ENCODE data around the gene IRF4.

IRF4 gene

DNA sequence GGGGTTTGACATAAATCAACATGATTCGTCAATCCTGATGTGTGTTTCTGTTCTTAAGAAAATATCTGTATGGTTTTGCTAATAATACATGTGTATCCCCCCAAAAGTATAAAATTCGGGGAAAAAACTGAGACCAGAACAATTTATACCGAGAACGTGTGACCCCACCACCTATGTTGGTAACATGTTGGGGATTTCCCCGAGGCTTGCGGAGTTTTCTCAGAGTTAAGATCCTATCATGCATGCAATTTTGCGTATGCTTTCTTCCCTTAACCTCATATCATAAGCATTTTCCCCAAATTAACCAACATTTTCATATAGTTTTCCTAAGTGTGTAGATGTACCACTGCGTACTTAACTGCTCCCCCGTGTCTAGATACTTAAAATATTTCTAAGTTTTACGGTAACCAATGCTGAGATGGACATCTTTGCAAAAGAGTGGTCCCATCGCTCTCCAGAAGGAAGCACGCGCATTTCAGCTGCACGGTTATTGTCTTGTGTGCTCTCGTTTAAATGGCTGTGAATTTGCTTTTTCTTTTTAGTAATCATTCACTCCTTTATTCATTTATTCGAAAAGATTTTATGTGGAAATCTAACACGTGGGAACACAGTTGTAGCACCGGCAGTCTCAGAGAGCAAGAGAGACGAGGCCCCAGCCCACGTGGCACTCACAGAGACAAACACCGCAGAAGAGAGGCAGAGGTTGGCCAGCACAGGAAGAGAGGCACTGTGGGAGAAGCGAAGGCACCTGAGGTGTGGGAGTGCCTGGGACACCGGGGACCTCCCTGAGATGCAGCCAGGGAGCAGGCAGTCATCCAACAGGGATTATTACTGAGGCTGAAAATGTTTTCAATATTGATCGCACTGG, 13.2 kb upstream of the IRF4 start:
- Mint-ChIP-seq H3K36me3 (no peaks in the 10 kb centered on the region), H3K27ac (peak overlapping the region; percentile 71), H3K4me1 (peaks cover 38% of the 10 kb centered on the region), H3K4me3 (peak overlapping the region; percentile 31), H3K9me3 (no peaks in the 10 kb centered on the region), H3K27me3 (peaks cover 1% of the 10 kb centered on the region)
- DNase-seq (ENCODE audit: low spot score in 2 of 2) (no peak), ATAC-seq (ENCODE audit: low read depth) (peak; percentile 81)

DNA sequence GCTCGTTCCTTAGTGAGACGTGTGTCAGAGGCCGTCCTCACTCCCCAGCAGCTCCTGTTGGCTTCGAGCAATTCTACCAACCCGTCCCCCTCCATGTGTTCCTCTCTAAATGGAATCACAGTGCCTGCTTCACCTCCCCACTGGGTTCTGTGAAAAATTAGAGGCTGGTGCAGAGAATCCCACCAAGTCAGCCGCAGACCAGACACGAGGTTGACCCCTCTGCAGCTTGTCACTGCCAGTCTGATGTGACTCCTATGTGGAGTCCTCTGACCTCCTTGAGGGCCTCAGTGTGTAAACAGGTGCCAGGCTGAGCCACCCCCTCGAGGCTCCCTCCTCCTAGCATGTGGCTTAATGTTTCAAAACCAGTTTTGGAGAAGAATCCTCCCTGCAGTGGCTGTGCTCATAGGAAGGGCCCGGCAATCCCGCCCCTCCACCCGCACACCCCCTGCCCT, 12.6 kb upstream of the IRF4 start:
- DNase-seq (ENCODE audit: low spot score in 2 of 2) (no peak), ATAC-seq (ENCODE audit: low read depth) (no peak)
- H3K27me3 Mint-ChIP-seq = peaks cover 1% of the 10 kb centered on the region
- H3K27ac Mint-ChIP-seq = peak overlapping the region; percentile 71
- H3K4me3 Mint-ChIP-seq = no peak overlapping the region
- H3K36me3 Mint-ChIP-seq = no peaks in the 10 kb centered on the region
- H3K4me1 Mint-ChIP-seq = peaks cover 38% of the 10 kb centered on the region
- no peaks in the 10 kb centered on the region for H3K9me3 Mint-ChIP-seq

DNA sequence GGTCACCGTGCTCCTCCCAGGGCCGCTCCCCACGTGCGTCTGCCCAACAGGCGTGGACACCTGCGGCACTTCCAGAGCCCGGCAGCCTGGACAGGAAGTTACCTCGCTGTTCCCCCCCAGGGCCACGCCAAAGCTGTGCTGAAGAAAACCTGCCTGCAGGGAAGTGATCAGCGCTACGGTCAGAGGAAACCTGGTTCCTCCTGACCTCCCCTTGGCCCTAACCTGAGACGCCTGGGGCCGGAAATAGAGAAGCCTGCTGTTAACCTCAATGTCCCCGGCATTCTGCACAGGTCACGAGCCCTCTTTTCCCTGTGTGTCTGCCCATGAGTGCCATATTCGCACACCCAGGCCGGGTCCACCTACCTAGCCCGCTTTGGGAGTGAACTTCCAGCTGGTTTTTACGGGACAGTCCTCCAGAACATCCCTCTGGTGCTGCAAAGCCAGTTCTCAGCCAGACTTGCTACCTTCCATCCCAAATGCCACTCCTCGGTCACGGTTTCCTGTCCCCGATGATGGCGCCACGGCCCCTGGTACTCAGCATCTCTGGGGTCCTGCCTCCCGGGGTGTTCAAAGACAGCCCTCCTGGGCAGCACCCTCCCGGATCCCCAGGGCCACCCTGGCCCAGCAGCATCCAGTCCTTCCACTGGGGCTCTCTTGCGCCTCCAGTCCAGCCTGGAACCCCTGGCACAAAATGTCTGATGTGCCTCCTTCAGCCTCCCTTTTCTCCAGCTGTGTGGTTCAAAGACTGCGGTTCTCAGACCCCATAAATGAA, 12.0 kb upstream of the IRF4 start:
- ATAC-seq (ENCODE audit: low read depth) = peak; percentile 25
- peak overlapping the region; percentile 57 for H3K4me3 Mint-ChIP-seq
- peaks cover 38% of the 10 kb centered on the region for H3K4me1 Mint-ChIP-seq
- peak overlapping the region; percentile 71 for H3K27ac Mint-ChIP-seq
- H3K36me3 Mint-ChIP-seq = no peaks in the 10 kb centered on the region
- peaks cover 1% of the 10 kb centered on the region for H3K27me3 Mint-ChIP-seq
- DNase-seq (ENCODE audit: low spot score in 2 of 2) = no peak
- H3K9me3 Mint-ChIP-seq = no peaks in the 10 kb centered on the region

DNA sequence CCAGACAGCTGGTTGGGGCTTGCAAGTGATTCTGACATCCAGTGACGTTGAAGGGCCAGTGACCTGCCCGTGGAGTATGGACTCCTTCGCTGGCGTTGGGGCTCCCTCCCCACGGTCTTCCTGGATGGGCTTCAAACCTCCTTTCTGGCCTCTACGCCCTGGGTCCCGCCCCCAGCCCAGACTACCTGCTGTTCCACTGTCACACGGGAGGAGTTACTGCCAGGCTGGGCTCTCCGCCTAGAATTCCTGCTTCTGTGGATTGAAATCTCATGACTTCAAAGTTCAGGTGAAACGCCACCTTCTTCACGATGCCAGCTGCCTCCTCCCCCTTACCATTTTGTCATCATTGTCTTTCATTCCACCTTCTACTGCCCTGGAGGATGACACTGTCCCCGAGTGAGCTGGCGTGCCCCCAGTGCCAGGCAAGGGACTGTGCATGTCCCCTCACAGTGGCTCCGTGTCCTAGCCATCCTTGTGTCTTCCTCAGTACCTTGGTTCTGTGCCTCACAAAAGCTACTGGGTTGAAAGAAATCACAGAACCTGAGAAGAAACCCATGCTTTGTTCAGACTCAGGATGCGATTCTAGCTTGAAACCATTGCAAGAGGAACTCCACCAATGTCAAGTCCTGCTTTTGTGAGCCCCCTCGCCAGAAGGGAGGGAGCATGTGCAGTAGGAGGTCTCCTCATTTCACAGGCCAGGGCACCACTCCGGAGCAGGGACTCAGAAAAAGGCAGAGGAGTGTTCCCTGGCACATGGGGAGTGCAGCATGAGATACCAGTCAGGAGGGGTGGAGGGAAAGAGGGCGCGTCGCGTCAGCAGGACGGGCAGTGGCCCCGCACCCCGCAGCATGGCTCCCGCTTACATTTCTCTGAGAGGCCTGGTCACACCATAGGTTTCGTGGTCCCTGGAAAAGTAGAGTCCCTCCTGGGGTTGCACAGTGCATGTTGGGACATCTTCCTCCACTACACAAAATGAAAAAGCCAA, 11.0 kb upstream of the IRF4 start:
- no peak for DNase-seq (ENCODE audit: low spot score in 2 of 2)
- no peaks in the 10 kb centered on the region for H3K36me3 Mint-ChIP-seq
- no peak overlapping the region for H3K27ac Mint-ChIP-seq
- H3K4me3 Mint-ChIP-seq = no peak overlapping the region
- H3K9me3 Mint-ChIP-seq = no peaks in the 10 kb centered on the region
- ATAC-seq (ENCODE audit: low read depth) = no peak
- H3K27me3 Mint-ChIP-seq = peaks cover 1% of the 10 kb centered on the region
- H3K4me1 Mint-ChIP-seq = peaks cover 40% of the 10 kb centered on the region

DNA sequence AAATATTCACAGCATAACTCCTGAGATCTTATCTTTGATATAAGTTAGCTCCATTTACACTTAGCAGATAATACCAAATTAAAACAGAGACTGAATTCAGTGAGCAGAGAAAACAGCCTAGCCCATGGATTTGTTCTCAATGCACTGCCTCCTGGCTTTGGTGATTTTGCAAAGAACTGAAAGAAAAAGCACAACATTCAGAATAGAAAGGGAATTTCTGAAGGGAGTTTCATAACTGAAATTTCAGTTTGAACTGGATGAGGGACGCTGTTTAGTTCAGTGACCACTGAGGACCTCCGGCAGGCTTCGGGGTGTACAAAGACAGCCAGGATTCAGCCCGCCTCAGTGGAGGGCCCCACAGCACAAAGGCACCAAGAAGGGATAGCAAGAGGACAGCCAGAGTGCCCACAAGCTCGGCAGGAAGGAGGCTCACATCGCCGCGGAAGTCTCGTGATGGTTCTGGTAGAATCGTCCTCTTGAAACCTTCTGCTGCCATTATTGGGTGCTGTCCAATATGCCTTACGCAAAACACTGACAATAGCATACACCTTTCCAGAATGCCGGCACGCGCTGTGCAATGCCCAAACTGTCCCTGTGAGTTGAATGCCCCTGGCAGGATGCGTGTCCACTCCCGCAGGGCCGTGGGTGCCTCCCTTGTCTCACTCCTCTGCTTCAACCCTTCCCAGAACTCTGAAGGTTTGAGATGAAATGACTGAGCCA, 9.7 kb upstream of the IRF4 start:
- no peak overlapping the region for H3K4me3 Mint-ChIP-seq
- H3K36me3 Mint-ChIP-seq = no peaks in the 10 kb centered on the region
- peaks cover 1% of the 10 kb centered on the region for H3K27me3 Mint-ChIP-seq
- H3K27ac Mint-ChIP-seq = no peak overlapping the region
- no peaks in the 10 kb centered on the region for H3K9me3 Mint-ChIP-seq
- no peak for ATAC-seq (ENCODE audit: low read depth)
- H3K4me1 Mint-ChIP-seq = peaks cover 34% of the 10 kb centered on the region
- no peak for DNase-seq (ENCODE audit: low spot score in 2 of 2)

DNA sequence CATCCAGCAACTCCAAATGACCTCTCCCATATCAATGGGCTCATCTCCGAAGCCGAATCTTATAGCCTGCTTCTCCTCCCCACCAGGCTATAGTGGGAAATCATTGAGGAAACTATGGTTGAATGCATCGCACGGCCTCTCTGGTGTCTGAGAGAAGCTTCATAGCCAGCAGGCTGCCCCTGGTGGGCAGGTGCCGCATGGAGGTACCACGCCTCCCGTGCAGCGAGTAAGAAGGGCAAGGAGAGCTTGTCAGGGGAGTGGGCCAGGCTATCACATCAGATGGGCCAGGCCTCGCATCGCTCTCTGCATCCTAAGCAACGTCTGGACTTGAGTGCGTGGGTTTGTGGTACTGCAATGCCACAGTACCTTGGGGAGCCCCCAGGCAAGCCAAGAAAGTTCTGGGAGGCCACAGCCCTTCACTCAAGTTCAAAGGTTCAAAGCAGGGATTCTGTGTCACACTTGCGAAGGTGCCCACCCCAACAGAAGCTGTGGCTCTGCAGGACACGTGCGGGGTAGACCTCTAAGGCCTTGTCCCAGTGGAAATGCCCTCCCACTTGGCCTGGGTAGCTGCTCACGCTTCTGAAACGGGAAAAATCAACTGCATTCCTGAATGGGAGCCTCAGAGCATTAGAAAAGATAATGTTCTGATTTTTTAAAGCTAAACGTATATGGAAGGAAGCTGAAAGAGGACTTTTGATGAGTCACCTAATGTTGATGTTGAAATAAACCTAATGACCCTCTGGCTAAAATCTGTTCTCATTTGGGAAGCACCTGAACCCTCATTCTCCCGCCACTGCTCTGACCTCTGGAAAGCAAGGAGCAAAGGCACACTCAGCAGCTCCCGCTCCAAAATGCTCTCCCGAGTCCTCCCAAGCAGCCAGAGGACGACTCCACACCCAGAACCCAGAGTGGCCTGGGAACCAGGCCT, 8.4 kb upstream of the IRF4 start:
- Mint-ChIP-seq H3K27ac (no peak overlapping the region), H3K4me1 (peaks cover 27% of the 10 kb centered on the region), H3K36me3 (no peaks in the 10 kb centered on the region), H3K9me3 (no peaks in the 10 kb centered on the region), H3K4me3 (no peak overlapping the region), H3K27me3 (peaks cover 1% of the 10 kb centered on the region)
- ATAC-seq (ENCODE audit: low read depth) (no peak), DNase-seq (ENCODE audit: low spot score in 2 of 2) (no peak)

DNA sequence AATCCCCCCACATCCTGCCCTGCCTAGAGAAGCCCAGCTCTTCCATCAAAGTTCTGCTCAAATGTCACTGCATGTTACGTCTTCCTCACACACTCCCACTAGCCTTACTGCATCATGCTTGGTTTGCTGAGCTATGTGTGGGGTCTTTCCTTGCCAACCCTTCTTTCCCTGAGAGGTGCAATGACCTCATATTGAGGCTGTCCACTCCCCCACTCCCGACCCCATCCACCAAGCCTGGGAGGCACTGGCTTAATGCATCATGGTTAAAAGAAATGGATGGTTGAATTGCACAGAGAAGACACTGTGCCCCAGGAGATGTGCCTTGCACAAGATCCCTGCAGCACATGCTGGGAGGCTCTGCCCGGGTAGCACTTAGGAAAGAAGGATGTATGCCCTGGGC, 7.7 kb upstream of the IRF4 start:
- Mint-ChIP-seq H3K27ac (no peak overlapping the region), H3K4me3 (no peak overlapping the region), H3K4me1 (peaks cover 19% of the 10 kb centered on the region), H3K27me3 (peaks cover 1% of the 10 kb centered on the region), H3K9me3 (no peaks in the 10 kb centered on the region), H3K36me3 (no peaks in the 10 kb centered on the region)
- ATAC-seq (ENCODE audit: low read depth) (no peak), DNase-seq (ENCODE audit: low spot score in 2 of 2) (no peak)

DNA sequence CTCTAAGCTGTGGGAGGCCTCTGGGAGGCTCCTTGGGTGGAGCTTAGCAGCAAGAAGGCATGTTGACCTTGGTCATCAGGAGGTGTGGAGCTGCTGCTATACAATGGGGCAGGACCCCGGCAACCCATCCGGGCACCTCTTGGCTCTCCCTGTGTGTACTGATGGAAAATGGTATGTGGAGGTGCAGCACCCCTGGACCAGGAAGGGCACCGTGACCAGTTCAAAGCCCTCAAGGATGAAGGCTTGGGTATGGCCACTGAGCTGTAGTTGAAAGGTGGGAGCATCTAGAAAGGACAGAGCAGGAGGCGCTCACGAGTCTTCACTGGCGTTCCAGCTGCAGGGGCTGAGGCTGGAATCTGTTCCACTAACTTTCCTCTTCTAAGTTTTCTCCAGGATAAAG, 6.7 kb upstream of the IRF4 start:
- DNase-seq (ENCODE audit: low spot score in 2 of 2) (no peak), ATAC-seq (ENCODE audit: low read depth) (no peak)
- H3K36me3 Mint-ChIP-seq = no peaks in the 10 kb centered on the region
- H3K9me3 Mint-ChIP-seq = no peaks in the 10 kb centered on the region
- no peak overlapping the region for H3K4me3 Mint-ChIP-seq
- peaks cover 17% of the 10 kb centered on the region for H3K4me1 Mint-ChIP-seq
- H3K27ac Mint-ChIP-seq = no peak overlapping the region
- H3K27me3 Mint-ChIP-seq = peaks cover 1% of the 10 kb centered on the region

DNA sequence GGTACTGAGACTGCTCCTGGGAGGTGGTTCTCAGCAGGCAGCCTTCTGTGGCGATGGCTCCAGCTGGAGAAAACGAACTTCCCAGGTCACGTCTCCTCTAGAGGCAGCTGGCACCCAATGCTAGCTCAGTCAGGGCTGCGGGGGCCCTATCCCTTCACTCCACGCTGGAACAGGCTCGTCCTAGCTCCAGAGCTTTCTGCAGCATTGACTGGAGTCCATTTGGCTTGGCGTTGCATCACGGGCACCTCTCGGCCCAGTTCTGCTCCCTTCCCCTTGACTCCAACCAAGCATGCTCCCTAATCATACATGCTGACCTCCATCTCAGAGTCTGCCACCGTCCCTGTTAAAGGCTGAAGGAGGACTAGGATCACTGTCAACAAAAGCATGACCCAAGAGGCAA, 5.9 kb upstream of the IRF4 start:
- Mint-ChIP-seq H3K4me3 (no peak overlapping the region), H3K9me3 (no peaks in the 10 kb centered on the region), H3K36me3 (no peaks in the 10 kb centered on the region), H3K27ac (no peak overlapping the region), H3K27me3 (no peaks in the 10 kb centered on the region), H3K4me1 (peaks cover 17% of the 10 kb centered on the region)
- ATAC-seq (ENCODE audit: low read depth) (no peak), DNase-seq (ENCODE audit: low spot score in 2 of 2) (no peak)

DNA sequence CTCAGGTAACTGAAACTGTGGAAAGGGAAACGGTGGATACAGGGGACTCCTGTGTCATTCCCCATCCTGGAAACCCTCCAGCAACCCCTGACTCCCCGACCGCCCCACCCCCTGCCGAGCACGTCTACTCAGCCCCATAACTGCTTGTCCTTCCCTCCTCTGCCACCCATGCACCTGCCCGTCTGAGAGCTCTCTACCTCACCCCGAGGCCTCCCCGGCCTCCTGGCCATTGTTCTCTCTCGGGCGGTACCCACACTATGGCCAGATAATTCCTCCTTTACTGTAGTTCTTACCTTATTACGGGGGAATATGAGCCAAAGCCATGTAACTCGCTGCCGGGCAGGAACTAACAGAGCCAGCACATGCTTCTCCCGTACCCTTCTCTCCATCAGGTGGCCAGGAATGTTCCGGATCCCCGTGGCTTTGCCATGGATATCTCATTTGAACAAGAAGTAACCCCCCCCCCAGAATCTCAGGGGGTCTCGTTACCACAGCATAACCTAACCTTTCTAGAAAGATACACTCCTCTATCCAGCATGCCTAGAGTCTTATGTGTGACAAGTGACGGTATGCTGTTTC, 4.8 kb upstream of the IRF4 start:
- H3K4me1 Mint-ChIP-seq = peaks cover 19% of the 10 kb centered on the region
- H3K36me3 Mint-ChIP-seq = no peaks in the 10 kb centered on the region
- no peaks in the 10 kb centered on the region for H3K9me3 Mint-ChIP-seq
- H3K27ac Mint-ChIP-seq = no peak overlapping the region
- ATAC-seq (ENCODE audit: low read depth) (no peak), DNase-seq (ENCODE audit: low spot score in 2 of 2) (no peak)
- no peaks in the 10 kb centered on the region for H3K27me3 Mint-ChIP-seq
- no peak overlapping the region for H3K4me3 Mint-ChIP-seq

DNA sequence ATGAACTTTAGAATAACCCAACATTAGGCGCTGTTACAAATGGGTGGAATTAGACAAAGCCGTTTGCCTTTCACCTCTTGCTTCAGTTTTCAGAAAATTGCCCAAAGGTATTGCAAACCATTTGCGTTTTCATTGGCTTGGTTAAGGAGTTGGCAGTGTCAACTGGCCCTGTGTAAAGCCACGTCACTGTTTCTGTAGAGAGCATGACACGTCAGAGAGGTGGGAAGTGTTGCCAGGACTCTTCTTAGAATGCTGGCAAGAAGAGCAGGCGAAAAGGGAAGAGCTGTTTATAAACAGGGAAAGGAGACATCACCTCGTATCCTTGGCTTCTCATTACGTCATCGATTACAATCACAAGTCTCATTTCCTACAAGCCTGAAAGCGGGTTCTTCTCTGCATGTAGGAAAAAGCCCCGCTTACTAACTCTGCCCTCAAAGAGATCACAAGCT, 4.2 kb upstream of the IRF4 start:
- Mint-ChIP-seq H3K27me3 (no peaks in the 10 kb centered on the region), H3K9me3 (no peaks in the 10 kb centered on the region), H3K36me3 (no peaks in the 10 kb centered on the region), H3K27ac (no peak overlapping the region), H3K4me1 (peaks cover 16% of the 10 kb centered on the region), H3K4me3 (no peak overlapping the region)
- DNase-seq (ENCODE audit: low spot score in 2 of 2) (no peak), ATAC-seq (ENCODE audit: low read depth) (no peak)

DNA sequence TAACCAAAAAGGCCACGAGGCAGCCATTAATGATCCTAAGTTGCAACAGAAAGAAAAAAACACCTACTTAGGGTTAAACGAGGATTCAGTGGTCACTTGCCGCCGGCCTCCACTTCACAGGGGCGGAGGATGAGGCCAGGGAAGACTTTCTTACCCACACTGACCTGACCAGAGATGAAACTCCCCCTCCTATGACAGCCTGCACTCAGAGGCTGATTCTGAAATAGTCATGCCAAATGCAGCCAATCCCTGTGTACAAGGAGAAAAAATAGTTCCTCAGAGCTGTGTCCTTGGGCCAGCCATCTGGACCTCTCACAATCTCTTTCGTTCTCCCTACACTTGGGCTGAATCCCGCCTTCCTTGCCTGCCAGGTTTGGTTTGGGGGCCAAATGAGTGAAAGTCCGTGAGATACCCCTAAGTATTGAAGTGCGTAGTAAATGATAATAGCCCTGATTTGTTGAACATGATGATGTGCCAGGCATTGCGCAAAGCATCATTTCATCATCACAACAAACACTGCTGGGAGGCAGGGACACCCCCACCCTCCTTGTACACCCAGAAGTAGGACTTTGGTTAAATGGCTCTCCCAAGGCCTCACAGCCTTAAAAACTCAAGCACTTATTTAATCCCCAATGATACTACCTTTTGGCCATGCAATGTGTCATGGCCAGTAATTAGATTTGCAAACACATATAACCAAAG, 3.2 kb upstream of the IRF4 start:
- Mint-ChIP-seq H3K27ac (peak overlapping the region; percentile 42), H3K27me3 (no peaks in the 10 kb centered on the region), H3K36me3 (peaks cover 7% of the 10 kb centered on the region), H3K9me3 (no peaks in the 10 kb centered on the region), H3K4me1 (peaks cover 21% of the 10 kb centered on the region), H3K4me3 (no peak overlapping the region)
- no peak for DNase-seq (ENCODE audit: low spot score in 2 of 2)
- ATAC-seq (ENCODE audit: low read depth) = no peak

All from memory B cell (primary cell).